Panc1 (cell line): ENCODE measurements around the gene SEPTIN1. TPM values are rescaled to one million over a fixed set of nuclear protein-coding genes. Genes with fewer than 3 reads are reported as not detected.

Experiments used
- ATAC-seq: fragments of 200-7000 bp; cut with Tn5 transposase; 2 replicates; pipeline ENCODE4 v1.9.1; 2020; ENCODE audit warnings: mild to moderate bottlenecking, moderate library complexity
- BruUV-seq: library from RNA; stranded (reverse); fragments of 400-500 nt; replicated peaks from 2 replicates; lab custom pipeline; 2021; lab: Mats Ljungman, UMichigan
- CTCF ChIA-PET: fragments of 300-600 bp; sonication (Branson Sonifier 250); formaldehyde crosslinking; loops from one replicate; lab custom pipeline; 2022; ENCODE audit warnings: antibody characterized with exemption; lab: Charles Lee
- POLR2A ChIA-PET: fragments of 300-600 bp; sonication (Branson Sonifier 250); formaldehyde crosslinking; loops from one replicate; lab custom pipeline; 2022; ENCODE audit warnings: antibody characterized with exemption; lab: Charles Lee
- DNase-seq: peaks from one replicate; pipeline ENCODE4 v3.0.0-alpha.2; 2010; ENCODE audit warnings: low read depth, low spot score
- H3K27ac ChIP-seq: 2 replicates; pipeline ENCODE4 v1.5.1; 2011; ENCODE audit warnings: mild to moderate bottlenecking, low read length, inconsistent platforms
- H3K27me3 ChIP-seq: fragments of 200-500 bp; sonication (Bioruptor generic); 2 replicates; pipeline ENCODE4 v1.6.0; 2014; ENCODE audit warnings: low read length, inconsistent platforms; ENCODE audit not compliant: control insufficient read depth, insufficient read depth
- H3K36me3 ChIP-seq: fragments of 200-500 bp; sonication (Bioruptor generic); 2 replicates; pipeline ENCODE4 v1.5.1; 2014; ENCODE audit warnings: inconsistent platforms, mild to moderate bottlenecking, low read length, moderate library complexity; ENCODE audit not compliant: control insufficient read depth, insufficient read depth
- H3K4me1 ChIP-seq: 2 replicates; pipeline ENCODE4 v1.5.1; 2011; ENCODE audit warnings: inconsistent platforms, mild to moderate bottlenecking, low read length, moderate library complexity; ENCODE audit not compliant: control insufficient read depth, insufficient read depth
- H3K4me3 ChIP-seq, 2 experiments: 2 replicates each; pipeline ENCODE4 v1.5.1; 2011 to 2012; ENCODE audit warnings: low read depth in 2 of 2, low read length in 2 of 2, mild to moderate bottlenecking in 2 of 2, inconsistent platforms in 1 of 2, moderate library complexity in 1 of 2
- H3K9me3 ChIP-seq: fragments of 200-500 bp; sonication (Bioruptor generic); 2 replicates; pipeline ENCODE4 v1.5.1; 2014; ENCODE audit warnings: low read depth, mild to moderate bottlenecking, inconsistent platforms, low read length, moderate library complexity; ENCODE audit not compliant: control insufficient read depth, insufficient read depth
- CTCF ChIP-seq: fragments of 450-650 bp; IDR thresholded peaks from 2 replicates; pipeline ENCODE4 v1.5.1; 2017; ENCODE audit warnings: mild to moderate bottlenecking
- POLR2AphosphoS5 ChIP-seq: IDR thresholded peaks from 2 replicates; pipeline ENCODE4 v1.6.1; 2012; ENCODE audit warnings: mild to moderate bottlenecking, low read depth, low read length, moderate library complexity
- REST ChIP-seq, 2 experiments: IDR thresholded peaks; 2 replicates each; pipeline ENCODE4 v1.6.1; 2011 to 2012; ENCODE audit warnings: low read depth in 2 of 2, control low read depth in 1 of 2, low read length in 1 of 2, mild to moderate bottlenecking in 1 of 2, moderate library complexity in 1 of 2; ENCODE audit not compliant: insufficient read depth in 1 of 2
- SIN3A ChIP-seq: IDR thresholded peaks from 2 replicates; pipeline ENCODE4 v1.6.1; 2012; ENCODE audit warnings: low read depth, mild to moderate bottlenecking, low read length, moderate library complexity, borderline replicate concordance; ENCODE audit not compliant: insufficient read depth
- TCF7L2 ChIP-seq: IDR thresholded peaks from 2 replicates; pipeline ENCODE4 v1.6.1; 2011; ENCODE audit warnings: mild to moderate bottlenecking, low read depth, low read length, inconsistent platforms
- in situ Hi-C: cut with HindIII; loops from 2 replicates; pipeline ENCODE4 v1.10.0; 2016; ENCODE audit warnings: low sequenced_read_pairs, low pct_unique_long_range_greater_than_20kb
- intact Hi-C: fragments of 100-400 bp; cut with micrococcal nuclease; formaldehyde crosslinking; loops from one replicate; pipeline ENCODE4 v1.10.0; 2022; ENCODE audit not compliant: unreplicated experiment
- total RNA-seq: library from RNA; stranded (reverse); gene quantifications from one replicate; pipeline ENCODE4 v1.2.1, GENCODE V29; 2021; ENCODE audit not compliant: unreplicated experiment

The SEPTIN1 gene
- total RNA-seq, 1 experiment from 2014 or later = 1.7 TPM

- ChIA-PET POLR2A (no interaction called here), CTCF (no interaction called here)
- no peaks in the 10 kb centered on the region for H3K27me3 ChIP-seq
- no peaks in the 10 kb centered on the region for H3K36me3 ChIP-seq
- H3K9me3 ChIP-seq = no peaks in the 10 kb centered on the region
- DNase-seq = no peak
- H3K27ac ChIP-seq = peak overlapping the region; percentile 91
- TF ChIP-seq CTCF = no peak
- TF ChIP-seq REST (IDR thresholded peaks at IDR 0.05; ENCODE audit: insufficient read depth in 1 of 2, low read depth in 2 of 2, low read length in 1 of 2) = no peak
- TF ChIP-seq TCF7L2 = no peak
- TF ChIP-seq SIN3A = no peak
- no peak overlapping the region for H3K4me3 ChIP-seq
- BruUV-seq = no TSS peak
- peaks cover 19% of the 10 kb centered on the region for H3K4me1 ChIP-seq
- ATAC-seq = no peak
- intact Hi-C loops = no loop called here
- in situ Hi-C loops = no loop called here
Measured at GRCh38 chr16:30398661-30399434, 16.5 kb upstream of the SEPTIN1 start.

- no peak for TF ChIP-seq CTCF
- no peak for TF ChIP-seq POLR2AphosphoS5
- TF ChIP-seq REST (IDR thresholded peaks at IDR 0.05; ENCODE audit: insufficient read depth in 1 of 2, low read depth in 2 of 2, low read length in 1 of 2) = no peak
- no peak for TF ChIP-seq SIN3A
- no peak for TF ChIP-seq TCF7L2
- POLR2A ChIA-PET = interaction anchor here (0.5 kb wide), 1 partner anchor 20 kb away, joined by 5 read pairs; no protein-coding TSS in a partner anchor
- no peaks in the 10 kb centered on the region for H3K36me3 ChIP-seq
- in situ Hi-C loops (no loop called here), intact Hi-C loops (no loop called here)
- ATAC-seq (no peak), DNase-seq (no peak)
- no peaks in the 10 kb centered on the region for H3K27me3 ChIP-seq
- H3K9me3 ChIP-seq = no peaks in the 10 kb centered on the region
- H3K4me1 ChIP-seq = peaks cover 19% of the 10 kb centered on the region
- no peak overlapping the region for H3K4me3 ChIP-seq
- BruUV-seq = no TSS peak
- CTCF ChIA-PET = no interaction called here
- no peak overlapping the region for H3K27ac ChIP-seq
Measured at GRCh38 chr16:30397776-30398660, 15.7 kb upstream of the SEPTIN1 start.
